OCI-M2 (cell line): ENCODE data around the gene SLC2A5.
"Not testable (repeated sequence)": the region's sequence is repeated elsewhere in the genome, so short reads cannot be mapped to it uniquely, and the experiment has no call there.

Experiments used
- DNase-seq: peaks from one replicate; lab custom pipeline; 2025; ENCODE audit not compliant: unreplicated experiment; lab: John Stamatoyannopoulos, UW

Gene SLC2A5, protein sequence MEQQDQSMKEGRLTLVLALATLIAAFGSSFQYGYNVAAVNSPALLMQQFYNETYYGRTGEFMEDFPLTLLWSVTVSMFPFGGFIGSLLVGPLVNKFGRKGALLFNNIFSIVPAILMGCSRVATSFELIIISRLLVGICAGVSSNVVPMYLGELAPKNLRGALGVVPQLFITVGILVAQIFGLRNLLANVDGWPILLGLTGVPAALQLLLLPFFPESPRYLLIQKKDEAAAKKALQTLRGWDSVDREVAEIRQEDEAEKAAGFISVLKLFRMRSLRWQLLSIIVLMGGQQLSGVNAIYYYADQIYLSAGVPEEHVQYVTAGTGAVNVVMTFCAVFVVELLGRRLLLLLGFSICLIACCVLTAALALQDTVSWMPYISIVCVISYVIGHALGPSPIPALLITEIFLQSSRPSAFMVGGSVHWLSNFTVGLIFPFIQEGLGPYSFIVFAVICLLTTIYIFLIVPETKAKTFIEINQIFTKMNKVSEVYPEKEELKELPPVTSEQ

DNA sequence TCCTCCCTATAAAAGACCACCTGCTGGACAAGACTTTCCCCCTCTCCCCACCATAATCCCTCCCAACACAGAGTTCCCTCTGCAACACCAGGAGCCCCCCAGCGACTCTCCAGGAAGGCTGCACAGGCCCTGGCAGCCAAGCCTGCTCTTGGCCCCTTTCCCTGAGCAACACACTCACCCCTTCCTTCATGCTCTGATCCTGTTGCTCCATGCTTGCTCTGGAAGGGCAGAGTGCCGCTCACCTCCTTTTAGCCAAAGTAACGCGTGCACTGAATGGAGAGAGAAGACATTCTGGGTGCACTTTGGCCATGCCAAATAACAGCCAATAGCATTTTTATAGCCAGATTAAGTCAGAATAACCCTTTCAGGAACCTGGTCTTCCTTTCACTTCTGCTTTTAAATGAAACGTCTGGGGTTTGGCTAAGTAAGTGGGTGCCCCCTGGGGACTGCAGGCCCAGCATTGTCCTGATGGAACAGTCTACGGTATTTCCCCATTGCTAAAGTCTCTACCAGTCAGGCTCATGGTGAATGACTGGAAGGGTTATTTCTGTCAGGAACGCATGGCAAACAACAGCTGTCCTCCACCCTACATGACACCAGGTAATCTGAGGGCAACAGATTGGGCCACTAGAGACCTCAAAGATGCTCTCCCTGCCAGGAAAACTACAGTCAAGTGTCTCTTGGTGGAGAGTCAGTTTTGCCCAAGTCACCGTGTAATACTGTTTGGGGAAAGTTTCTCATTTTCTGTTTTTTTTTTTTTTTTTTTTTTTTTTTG is at the start of gene SLC2A5:
Gene SLC2A5 (minus strand): TSS at position 310 of the 775 bp plus-strand sequence. CDS start 99 bp downstream, at position 211.
- DNase-seq: no peak

DNA sequence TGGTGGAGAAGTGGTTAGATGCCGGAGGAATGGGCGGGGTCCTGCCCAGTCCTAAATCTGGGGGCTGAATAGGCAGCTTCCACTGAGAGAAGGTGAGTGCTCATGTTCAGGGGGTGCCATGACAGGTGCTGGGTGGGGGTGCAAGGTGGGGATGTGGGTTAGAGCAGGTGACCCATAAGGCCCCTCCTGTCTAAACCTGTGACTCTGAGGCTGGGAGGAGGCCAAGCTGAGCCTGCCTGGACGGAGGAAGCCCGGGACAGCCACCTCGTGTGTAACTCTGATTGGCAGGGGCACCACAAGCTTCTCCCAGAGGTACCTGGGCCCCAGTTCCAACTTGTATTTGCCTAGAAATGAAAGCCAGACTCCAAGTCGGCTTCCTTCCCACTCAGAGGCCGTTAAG is 48.8 kb upstream of the SLC2A5 start:
- no peak for DNase-seq

DNA sequence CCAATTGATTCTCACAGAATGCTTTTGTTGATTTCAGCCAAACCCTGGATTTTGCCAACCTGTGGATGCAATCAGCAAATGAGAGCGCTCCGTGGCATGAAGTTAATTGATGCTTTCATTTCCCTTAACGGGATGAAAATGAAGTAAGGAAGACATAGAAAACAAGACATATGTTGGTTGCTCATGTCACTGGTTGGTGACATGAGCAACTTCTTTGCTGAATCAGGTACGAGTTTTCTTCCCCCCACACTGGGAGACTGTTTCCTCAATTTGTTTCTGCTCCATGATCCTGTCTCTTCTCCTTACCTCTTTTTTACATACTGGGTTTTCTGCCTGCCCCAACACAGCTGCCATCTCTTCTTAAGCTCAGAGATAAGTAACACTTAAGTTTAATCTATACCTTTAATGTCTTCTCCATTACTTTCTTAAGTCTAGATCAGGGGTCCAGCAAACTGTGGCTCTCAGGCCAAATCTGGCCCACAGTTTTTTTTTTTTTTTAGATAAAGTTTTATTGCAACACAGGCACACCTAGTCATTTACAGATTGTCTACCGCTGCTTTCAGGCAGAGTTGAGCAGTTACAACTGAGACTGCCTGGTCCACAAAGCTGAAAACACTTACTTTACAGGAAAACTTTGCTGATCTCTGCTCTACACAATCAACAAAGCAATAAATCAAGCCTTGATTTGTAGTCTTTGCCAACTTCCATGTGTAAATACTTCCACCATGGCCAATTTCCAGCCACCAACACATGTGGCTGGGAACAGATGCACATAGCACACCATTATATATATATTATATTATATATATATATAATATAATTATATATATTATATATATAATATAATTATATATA is 46.1 kb upstream of the SLC2A5 start:
- DNase-seq: no peak

DNA sequence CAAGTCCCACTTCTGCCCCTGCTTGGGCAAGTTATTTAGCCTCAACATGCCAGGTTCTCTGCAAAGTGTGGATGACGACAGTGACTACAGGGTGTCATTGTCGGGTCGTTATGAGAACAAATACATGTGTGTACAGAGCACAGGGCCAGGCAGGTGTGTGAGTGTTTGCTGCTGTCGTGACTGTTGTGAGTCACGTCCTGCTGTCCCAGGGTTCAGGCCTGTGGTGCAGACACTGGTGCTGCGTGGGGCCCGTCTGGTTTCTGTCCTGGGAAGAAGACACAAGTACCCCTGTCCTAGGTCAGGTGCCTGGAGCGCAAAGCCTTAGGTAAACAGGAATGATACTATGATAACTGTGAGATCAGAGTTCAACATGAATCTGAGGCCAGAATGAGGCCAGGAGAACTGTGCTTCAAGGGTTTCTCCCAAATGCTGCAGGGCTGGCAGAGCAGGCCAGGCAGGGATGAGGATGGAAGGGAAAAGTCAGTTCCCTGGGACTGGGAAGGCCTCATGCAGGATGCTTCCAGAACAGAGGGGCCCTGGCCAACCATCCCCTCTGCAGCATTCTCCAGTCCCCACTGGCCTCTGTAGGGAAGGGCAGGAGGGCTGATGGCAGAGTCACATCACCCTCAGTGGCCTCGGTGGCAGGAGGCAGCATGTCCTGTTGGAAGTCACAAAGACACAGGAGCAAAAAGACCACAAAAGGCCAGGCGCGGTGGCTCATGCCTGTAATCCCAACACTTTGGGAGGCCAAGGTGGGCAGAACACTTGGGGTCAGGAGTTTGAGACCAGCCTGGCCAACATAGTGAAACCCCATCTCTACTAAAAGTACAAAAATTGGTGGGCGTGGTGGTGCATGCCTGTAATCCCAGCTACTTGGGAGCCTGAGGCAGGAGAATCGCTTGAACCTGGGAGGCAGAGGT is 43.8 kb upstream of the SLC2A5 start:
- no peak for DNase-seq

DNA sequence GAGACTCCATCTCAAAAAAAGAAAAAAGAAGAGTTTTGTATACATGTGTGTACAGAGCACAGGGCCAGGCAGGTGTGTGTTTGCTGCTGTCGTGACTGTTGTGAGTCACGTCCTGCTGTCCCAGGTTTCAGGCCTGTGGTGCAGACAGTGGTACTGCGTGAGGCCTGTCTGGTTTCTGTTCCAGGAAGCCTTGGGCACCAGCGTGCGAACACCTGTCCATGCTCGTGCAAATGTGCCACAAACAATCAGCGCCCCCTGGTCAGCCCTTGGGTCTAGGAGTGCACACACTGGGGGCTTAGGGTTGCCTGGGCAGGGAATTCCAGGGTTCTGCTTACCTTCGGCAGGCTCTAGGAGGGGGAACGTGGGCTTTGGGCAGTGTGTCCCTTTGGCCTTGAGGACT is 42.5 kb upstream of the SLC2A5 start:
- no peak for DNase-seq

DNA sequence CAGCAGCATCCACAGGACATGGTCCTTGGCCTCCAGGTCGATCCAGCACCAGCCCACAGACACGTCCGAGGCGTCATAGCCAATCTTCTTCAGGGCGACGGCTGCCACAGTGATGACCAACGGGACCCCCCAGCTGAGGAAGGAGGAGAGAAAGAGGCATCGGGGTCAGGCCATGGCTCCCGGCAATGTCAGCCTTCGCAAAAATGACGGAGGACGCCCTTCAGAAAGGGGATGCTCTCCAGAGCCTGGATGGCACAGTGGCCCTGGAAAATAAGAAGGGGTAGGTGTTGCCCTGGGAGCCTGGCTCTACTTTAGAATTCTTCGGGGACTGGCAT is 41.9 kb upstream of the SLC2A5 start:
- no peak for DNase-seq

DNA sequence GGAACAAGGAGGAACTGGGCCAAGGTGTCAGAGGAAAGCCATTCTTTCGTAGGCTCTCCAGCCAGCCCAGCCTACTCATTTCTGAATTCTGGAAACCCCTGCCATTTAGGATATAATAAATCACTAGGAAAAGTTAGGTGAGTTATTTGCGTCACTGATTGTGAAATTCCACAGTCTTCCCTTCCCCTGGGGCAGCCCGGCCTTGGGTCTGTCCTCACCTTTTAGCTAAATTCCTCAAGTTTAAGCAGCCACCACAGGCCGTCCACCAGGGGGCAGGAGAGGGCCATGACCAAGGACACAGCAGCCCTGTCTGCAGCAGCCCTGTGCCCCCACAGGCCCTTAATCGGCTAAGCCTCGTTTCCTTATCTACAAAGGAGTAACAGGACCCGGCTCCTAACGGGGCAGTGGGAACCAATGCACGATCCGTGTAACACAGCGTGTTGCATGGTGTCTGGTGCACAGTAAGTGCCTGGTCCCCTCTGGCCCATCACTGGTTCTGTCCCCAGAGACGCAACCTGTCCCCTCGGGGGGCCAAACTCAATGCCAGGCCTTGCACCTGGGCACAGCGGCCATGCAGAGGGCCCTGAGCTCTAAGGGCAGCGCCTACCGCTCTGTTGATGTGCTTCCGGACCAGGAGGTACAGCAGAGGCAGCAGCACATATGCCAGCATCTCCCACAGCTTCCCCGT is 41.4 kb upstream of the SLC2A5 start:
- DNase-seq: no peak

DNA sequence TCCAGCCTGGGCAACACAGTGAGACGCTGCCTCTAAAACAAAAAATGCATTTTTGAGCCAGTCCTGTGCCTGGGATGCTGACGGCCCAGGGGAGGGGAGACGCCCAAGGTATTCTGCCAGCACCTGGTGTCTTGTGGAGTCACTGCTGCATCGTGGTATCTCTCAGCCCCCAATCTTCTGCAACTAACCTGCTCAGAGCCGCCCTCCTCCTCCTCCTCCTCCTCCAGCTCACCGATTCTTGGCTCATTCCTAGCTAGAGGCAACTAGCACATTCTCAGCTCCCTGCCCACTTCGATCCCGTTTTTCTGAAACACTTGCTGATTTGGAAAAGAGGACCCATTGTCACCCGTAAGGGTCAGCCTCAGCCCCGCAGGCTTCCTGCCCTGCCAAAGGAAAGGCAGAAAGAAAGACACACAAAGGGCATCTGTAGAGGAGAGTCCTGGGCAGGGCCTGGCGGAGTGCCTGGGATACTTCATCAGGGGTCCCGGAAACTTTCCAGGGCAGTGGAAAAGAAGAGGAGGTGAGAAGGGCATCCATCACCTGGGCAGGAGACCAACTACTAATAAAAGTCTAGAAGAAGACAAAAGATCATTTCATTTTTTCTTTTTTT is 38.7 kb upstream of the SLC2A5 start:
- DNase-seq: no peak

DNA sequence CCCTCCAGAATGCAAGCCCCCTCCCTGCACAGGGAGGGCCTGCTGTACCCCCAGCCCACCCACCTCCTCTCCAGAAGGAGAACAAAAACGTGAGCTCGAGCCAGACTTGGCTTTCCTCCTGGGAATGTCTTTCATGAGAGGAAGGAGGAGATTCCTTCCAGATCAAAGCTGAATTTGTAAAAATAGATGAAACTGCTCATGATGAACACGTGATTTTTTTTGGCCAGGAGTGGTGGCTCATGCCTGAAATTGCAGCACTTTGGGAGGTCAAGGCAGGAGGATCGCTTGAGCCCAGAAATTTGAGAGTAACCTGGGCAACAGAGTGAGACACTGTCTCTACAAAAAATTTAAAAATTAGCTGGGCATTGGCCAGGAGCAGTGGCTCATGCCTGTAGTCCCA is 37.7 kb upstream of the SLC2A5 start:
- DNase-seq: no peak

DNA sequence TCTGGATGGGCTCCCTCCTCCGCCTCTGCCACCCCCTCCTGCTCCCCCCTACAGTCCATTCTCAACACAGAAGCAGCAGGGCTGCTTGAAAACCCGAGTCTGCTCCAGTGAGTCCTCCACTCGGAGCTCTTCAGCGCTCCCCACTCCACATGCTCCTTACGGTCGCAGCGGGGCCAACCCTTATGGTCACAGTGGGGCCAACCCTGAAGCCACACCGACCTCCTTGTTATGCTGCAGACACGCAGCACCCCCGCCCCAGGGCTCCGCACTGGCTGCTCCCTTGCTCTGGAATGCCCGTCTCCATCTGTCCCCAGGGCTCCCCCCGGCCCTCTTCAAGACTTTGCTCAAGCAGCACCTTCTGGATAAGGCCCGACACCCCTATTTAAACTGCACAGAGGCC is 36.9 kb upstream of the SLC2A5 start:
- no peak for DNase-seq

DNA sequence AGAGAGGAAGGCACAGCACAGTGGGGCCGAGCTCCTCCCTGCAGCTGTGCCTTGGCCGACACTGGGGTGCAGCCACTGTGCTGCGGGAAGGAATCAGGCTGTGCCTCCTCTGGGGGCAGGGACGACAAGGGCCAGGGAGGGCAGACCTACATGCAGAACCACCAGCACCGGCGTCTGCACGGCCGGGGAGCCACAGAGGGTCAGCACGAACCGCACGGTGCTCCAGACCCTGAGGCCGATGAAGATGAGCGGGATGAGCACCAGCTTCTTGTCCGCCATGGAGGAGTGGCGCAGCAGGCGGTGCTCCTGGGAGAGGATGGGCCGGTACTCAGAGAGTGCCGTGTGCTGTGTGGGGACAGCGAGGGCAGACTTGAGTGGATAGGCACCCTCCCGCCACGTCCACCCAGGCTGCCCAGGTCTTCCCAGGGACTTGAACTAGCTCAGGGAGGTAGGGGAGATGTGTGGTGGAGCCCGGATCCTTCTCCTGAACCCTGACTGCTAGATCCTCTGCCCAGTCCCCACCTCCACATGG is 36.0 kb upstream of the SLC2A5 start:
- no peak for DNase-seq

DNA sequence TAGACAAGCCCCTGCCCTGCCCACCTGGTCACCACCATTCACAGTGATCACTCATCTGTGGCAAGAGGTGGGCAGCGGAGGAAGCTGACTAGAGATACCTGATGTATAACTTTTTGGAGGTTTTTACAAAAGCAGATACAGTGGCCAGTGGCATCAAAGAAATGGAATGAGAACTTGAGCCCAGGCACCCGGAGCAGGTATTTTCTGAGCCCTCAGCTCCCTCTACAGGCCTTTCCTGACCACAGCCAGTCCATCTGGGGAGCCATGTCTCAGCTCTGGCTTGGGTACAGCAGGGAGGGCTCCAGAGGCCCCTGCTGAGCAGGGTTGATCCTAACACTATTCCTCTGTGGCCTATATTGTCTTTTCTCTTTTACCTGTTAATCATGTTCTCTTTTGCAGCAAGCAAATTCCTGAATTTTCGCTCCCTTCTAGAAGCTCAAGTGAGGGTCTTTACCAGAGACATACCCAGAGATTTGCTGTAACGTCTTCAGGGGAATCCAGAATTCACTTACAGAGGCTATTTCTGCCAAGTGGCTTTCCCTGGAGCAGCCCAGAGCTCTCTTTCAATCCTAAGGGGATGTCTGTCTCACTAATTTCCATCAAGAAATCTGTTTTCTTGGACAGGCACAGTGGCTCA is 32.2 kb upstream of the SLC2A5 start:
- DNase-seq: no peak

DNA sequence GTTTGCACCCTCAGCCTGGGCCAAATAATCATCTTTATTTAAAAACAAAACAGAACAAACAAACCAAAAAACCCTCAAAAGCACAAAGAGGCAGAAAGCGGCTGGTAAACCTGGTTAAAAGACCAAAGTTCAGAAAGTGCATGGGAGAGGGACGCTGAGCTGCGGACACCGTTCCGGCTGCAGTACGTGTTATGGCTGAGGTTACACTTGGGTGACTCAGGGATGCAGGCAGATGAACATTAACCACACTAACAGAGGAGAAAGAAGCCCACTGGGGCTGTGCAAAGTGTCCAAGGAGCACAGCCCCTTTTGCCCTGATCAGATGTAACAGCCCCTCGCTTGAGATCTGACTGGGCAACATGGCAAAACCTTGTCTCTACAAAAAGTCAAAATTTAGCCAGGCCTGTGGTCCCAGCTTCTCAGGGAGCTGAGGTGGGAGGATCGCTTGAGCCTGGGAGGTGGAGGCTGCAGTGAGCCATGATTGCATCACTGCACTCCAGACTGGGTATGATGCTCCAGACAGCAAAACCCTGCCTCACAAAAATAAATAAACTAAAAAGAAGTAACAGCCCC is 31.1 kb upstream of the SLC2A5 start:
- no peak for DNase-seq

DNA sequence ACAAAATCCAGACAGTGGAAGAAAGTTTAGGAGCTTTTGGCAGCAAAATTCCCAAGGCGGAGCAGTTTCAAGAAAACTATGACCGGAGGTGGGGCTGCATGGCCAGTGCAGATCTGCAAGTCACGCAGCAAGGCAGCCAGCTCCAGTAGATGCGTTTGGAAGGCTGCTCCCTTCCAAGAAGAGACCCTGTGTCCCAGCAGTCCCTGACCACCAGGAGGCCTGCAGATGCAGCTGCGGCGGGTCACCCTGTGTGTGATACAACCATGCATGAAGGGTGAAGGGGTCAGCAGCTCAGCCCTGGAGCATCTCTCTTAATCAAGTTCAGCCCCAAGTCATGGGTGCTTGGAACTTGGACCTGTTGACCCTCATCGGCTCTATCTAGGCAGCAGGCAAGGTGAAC is 30.1 kb upstream of the SLC2A5 start:
- DNase-seq: no peak

DNA sequence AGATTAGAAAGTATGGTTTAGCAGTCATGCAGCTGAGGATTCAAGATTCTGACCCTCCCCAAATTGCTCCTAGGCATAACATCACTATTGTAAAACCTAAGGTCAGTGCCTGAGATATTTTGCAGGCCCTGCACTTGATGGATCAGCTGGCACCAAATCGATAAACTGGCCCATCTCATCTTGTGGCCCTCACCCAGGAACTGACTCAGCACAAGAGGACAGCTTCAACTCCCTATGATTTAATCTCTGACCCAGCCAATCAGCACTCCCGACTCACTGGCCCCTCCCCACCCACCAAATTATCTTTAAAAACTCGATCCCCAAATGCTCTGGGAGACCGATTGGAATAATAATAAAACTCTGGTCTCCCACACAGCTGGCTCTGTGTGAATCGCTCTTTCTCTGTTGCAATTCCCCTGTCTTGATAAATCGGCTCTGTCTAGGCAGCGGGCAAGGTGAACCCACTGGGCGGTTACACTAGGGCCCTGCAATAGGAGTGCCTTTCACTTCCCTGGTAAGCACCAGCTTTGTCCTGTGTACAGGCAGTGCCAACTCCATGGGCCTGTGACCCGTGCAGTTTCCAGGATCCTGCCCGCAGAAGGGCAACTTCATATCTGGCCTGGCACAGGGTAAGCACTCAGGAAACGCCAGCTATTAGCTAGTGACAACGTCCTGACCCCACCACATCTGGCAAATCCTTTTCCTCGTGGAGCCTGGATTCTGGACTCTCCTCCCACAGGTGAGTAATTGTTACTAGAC is 28.7 kb upstream of the SLC2A5 start:
- DNase-seq: no peak

DNA sequence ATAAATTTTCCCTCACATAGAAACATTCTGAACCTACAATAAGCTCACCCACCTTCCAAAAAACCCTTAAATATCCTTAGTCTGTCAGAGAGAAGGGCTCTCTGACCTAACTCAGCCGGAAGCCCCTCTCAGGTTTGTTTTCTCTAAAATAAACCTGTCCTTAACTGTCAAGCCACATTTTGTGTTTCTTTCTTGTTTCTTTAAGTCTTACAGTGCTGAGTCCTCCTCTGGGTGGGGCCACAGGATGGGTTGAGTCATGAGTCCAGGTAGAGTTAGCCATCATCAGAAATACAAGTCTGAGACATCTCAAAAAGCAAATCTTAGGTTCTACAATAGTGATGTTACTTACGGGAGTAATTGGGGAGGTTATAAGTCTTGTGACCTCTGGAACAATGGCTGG is 26.4 kb upstream of the SLC2A5 start:
- DNase-seq: no peak

DNA sequence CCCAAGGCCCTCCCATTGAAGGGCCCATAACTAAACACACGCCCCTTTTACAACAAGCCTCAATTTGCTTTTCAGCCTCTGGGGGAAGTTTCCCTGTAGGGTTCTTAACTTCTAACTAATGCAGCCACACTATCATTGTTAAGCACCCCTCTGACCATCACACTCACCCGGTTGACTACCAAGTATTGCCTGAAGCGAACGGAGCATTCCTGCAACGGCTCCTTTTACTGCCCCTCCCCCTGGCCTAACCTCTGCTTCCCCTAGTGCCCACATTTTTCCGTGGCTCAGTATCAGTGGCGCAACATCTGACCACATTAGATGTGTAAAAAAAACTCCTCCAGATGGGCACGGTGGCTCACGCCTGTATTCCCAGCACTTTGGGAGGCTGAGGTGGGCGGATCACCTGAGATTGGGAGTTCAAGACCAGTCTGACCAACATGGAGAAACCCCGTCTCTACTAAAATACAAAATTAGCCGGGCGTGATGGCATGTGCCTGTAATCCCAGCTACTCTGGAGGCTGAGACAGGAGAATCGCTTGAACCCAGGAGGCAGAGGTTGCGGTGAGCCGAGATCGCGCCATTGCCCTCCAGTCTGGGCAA is 24.7 kb upstream of the SLC2A5 start:
- DNase-seq: not testable (repeated sequence)
